ENCODE data around the gene ZSCAN32. TPM values are rescaled to one million over a fixed set of nuclear protein-coding genes. Genes with fewer than 3 reads are reported as not detected.

The ZSCAN32 gene
- total and polyA plus RNA-seq, 12 donors: 10.6 to 20.1 (median 14.1) TPM

- H3K4me3 ChIP-seq: no peak overlapping the region
- peaks cover 4% of the 10 kb centered on the region in 2 donors for H3K4me1 ChIP-seq (replicated peaks in 1 of 2)
- peaks cover 0 to 8% of the 10 kb centered on the region in 2 donors for H3K36me3 ChIP-seq (replicated peaks in 1 of 2)
- H3K9me3 ChIP-seq (replicated peaks in 1 of 3): no peaks in the 10 kb centered on the region
- TF ChIP-seq POLR2A (IDR thresholded peaks at IDR 0.05) (no peak), CTCF (IDR thresholded peaks at IDR 0.05) (no peak)
- no peaks in the 10 kb centered on the region for H3K27me3 ChIP-seq
- H3K27ac ChIP-seq: no peak overlapping the region
- no peak for DNase-seq
- WGBS, 4 donors: 84 to 94% (median 87%) methylated on average over 4 of the region's 4 CpGs
- intact Hi-C loops (cut with DNase I): no loop called here
Observed at GRCh38 chr16:3439637-3440036, 38.8 kb upstream of the ZSCAN32 start.

GRCh38 chr16:3434373-3434772 lies 33.6 kb upstream of the ZSCAN32 start:
- Histone ChIP-seq H3K4me1 (replicated peaks in 1 of 2) (no peaks in the 10 kb centered on the region), H3K27ac (no peak overlapping the region), H3K27me3 (no peaks in the 10 kb centered on the region), H3K9me3 (replicated peaks in 1 of 3) (no peaks in the 10 kb centered on the region), H3K36me3 (replicated peaks in 1 of 2) (peaks cover 0 to 13% of the 10 kb centered on the region in 2 donors), H3K4me3 (no peak overlapping the region)
- DNase-seq: no peak
- intact Hi-C loops (cut with DNase I): no loop called here
- no peak for TF ChIP-seq CTCF (IDR thresholded peaks at IDR 0.05)
- no peak for TF ChIP-seq POLR2A (IDR thresholded peaks at IDR 0.05)

- peak overlapping the region in 1 of 4 donors; percentile 29 for H3K4me3 ChIP-seq
- no peak overlapping the region for H3K27ac ChIP-seq
- H3K4me1 ChIP-seq (replicated peaks in 1 of 2): no peaks in the 10 kb centered on the region
- H3K9me3 ChIP-seq (replicated peaks in 1 of 3): no peaks in the 10 kb centered on the region
- peak; percentile 28 to 72 (median 46) for DNase-seq
- intact Hi-C loops (cut with DNase I): no loop called here
- peaks cover 0 to 13% of the 10 kb centered on the region in 2 donors for H3K36me3 ChIP-seq (replicated peaks in 1 of 2)
- no peak for TF ChIP-seq POLR2A (IDR thresholded peaks at IDR 0.05)
- TF ChIP-seq CTCF (IDR thresholded peaks at IDR 0.05): no peak
- WGBS, 4 donors: 52 to 73% (median 64%) methylated on average over 10 to 26 of the region's 26 CpGs
- no peaks in the 10 kb centered on the region for H3K27me3 ChIP-seq
Observed at GRCh38 chr16:3431779-3432219, 31.0 kb upstream of the ZSCAN32 start.

- DNase-seq: no peak
- Histone ChIP-seq H3K9me3 (replicated peaks in 1 of 3) (peaks cover under 1 to 29% (median 8%) of the 10 kb centered on the region in 3 donors), H3K27ac (no peak overlapping the region), H3K4me3 (no peak overlapping the region), H3K27me3 (no peaks in the 10 kb centered on the region), H3K36me3 (replicated peaks in 1 of 2) (no peaks in the 10 kb centered on the region), H3K4me1 (replicated peaks in 1 of 2) (no peaks in the 10 kb centered on the region)
- 32 to 49% (median 41%) methylated on average over 9 to 29 of the region's 29 CpGs for WGBS, 4 donors
- intact Hi-C loops (cut with DNase I): no loop called here
- TF ChIP-seq CTCF (IDR thresholded peaks at IDR 0.05) (no peak), POLR2A (IDR thresholded peaks at IDR 0.05) (no peak)
Observed at GRCh38 chr16:3413730-3414379, 13.1 kb upstream of the ZSCAN32 start.

All from adrenal gland (tissue), 12 donors.